NCI-H446 treated with DMSO at 0.1 percent for 48 hours (cell line): ENCODE measurements around the gene ZNF688.

Experiments used
- DNase-seq: peaks from one replicate; lab custom pipeline; 2025; lab: John Stamatoyannopoulos, UW

Gene ZNF688

GRCh38 chr16:30585400-30586191 lies 14.1 kb upstream of the ZNF688 start, which contains the start of gene ZNF785:
ZNF785 (minus strand) TSS chr16:30585697; CDS start chr16:30585611, 86 bp downstream.
- DNase-seq, result peak; percentile 98

GRCh38 chr16:30585022-30585399 lies 13.5 kb upstream of the ZNF688 start:
- DNase-seq, result no peak

- DNase-seq, result no peak
Measured at GRCh38 chr16:30582611-30583340, 11.3 kb upstream of the ZNF688 start.

GRCh38 chr16:30581457-30581856 lies 9.9 kb upstream of the ZNF688 start:
- DNase-seq, result no peak

- no peak for DNase-seq
Measured at GRCh38 chr16:30574678-30575077, 3.2 kb upstream of the ZNF688 start.

GRCh38 chr16:30570636-30571444 lies 674 bp downstream of the ZNF688 start:
- no peak for DNase-seq

- DNase-seq, result no peak
Measured at GRCh38 chr16:30569746-30570635, 1.5 kb downstream of the ZNF688 start.

GRCh38 chr16:30569281-30569680 lies 2.2 kb downstream of the ZNF688 start:
- no peak for DNase-seq

GRCh38 chr16:30567991-30568638 lies 3.4 kb downstream of the ZNF688 start:
- no peak for DNase-seq

GRCh38 chr16:30567160-30567990 lies 4.1 kb downstream of the ZNF688 start:
- no peak for DNase-seq

GRCh38 chr16:30566531-30566930 lies 5.0 kb downstream of the ZNF688 start:
- DNase-seq, result no peak

GRCh38 chr16:30565984-30566383 lies 5.5 kb downstream of the ZNF688 start:
- DNase-seq, result no peak

GRCh38 chr16:30565526-30565925 lies 6.0 kb downstream of the ZNF688 start:
- no peak for DNase-seq

GRCh38 chr16:30562021-30562420 lies 9.5 kb downstream of the ZNF688 start:
- DNase-seq, result no peak

- DNase-seq, result no peak
Measured at GRCh38 chr16:30561089-30561816, 10.3 kb downstream of the ZNF688 start.

- no peak for DNase-seq
Measured at GRCh38 chr16:30559690-30560089, 11.8 kb downstream of the ZNF688 start.

- no peak for DNase-seq
Measured at GRCh38 chr16:30558789-30559377, 12.6 kb downstream of the ZNF688 start.

- peak; percentile 92 for DNase-seq
Measured at GRCh38 chr16:30557957-30558788, 13.3 kb downstream of the ZNF688 start, which contains the start of gene ZNF764. ZNF764 (minus strand) TSS chr16:30558374; CDS start chr16:30558182, 192 bp downstream.
